LNCAP (cell line): ENCODE measurements around the gene RBMS1.

Experiments
- TF ChIP-seq, protein P1 (sequence below): fragments of 450-650 bp; IDR thresholded peaks from 2 replicates; pipeline ENCODE4 v1.5.1; 2017; ENCODE audit warnings: mild to moderate bottlenecking

Gene RBMS1

DNA sequence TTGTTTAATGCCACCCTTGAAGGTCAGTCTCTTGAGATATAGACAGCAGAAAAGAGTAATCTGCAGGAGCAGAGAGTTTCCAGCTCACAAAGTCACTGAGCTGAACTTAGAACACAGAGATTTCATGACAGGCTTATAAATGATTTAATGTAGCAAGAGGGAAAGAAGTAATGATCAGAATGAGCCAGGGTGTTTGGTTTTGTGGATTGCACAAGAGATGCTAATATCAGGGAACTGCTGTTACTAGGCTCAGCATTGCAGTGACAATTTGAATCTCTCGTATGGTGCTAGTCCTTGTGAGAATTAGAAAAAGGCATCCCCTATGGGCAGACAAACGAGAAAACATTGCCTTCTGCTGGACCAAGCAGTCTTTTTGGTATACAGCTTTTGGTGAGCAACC lies 231.9 kb downstream of the RBMS1 start:
- TF ChIP-seq, protein P1, sequence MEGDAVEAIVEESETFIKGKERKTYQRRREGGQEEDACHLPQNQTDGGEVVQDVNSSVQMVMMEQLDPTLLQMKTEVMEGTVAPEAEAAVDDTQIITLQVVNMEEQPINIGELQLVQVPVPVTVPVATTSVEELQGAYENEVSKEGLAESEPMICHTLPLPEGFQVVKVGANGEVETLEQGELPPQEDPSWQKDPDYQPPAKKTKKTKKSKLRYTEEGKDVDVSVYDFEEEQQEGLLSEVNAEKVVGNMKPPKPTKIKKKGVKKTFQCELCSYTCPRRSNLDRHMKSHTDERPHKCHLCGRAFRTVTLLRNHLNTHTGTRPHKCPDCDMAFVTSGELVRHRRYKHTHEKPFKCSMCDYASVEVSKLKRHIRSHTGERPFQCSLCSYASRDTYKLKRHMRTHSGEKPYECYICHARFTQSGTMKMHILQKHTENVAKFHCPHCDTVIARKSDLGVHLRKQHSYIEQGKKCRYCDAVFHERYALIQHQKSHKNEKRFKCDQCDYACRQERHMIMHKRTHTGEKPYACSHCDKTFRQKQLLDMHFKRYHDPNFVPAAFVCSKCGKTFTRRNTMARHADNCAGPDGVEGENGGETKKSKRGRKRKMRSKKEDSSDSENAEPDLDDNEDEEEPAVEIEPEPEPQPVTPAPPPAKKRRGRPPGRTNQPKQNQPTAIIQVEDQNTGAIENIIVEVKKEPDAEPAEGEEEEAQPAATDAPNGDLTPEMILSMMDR: no peak

GRCh38 chr2:160258492-160258805 lies 235.2 kb downstream of the RBMS1 start:
- TF ChIP-seq, protein P1: no peak

- TF ChIP-seq, protein P1: no peak
Observed at GRCh38 chr2:160257743-160258491, 235.7 kb downstream of the RBMS1 start.

DNA sequence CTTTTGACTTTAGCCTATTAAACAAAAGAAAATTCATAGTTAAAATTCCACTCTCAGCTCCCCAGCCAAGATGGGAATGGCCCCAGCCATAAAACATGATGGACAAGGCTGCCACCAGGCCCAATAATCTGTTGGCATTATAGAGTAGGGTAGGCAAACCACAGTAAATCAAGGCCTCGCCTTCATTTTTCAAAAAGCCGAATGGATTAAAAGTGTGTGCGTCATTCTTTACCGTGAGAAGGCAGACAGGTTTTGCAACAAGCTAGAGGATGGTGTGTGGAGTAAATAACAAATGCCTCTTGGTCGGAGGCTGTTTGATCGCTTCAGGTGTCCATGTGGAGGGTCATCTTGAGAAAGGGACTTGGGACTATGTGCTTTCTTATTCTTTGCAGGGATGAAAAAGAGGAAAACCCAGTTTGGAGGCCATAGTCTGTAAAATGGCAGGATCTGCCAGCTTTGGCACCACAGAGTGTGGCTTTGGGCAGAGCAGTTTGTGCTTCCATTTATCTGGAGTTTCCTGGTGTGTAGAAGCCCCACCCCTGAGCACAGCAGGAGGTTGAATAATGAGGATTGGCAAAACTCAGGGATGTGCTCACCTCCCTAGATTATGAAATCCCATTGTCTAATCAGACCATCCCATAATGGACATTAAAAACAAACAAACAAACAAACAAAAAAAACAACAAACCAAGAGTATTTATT lies 236.4 kb downstream of the RBMS1 start:
- TF ChIP-seq, protein P1: no peak

- TF ChIP-seq, protein P1: no peak
Observed at GRCh38 chr2:160256507-160256906, 237.1 kb downstream of the RBMS1 start.

GRCh38 chr2:160255408-160255807 lies 238.2 kb downstream of the RBMS1 start:
- TF ChIP-seq, protein P1: no peak

GRCh38 chr2:160254189-160254762 lies 239.3 kb downstream of the RBMS1 start:
- TF ChIP-seq, protein P1: no peak
